IMR-90 (cell line): Measurements from ENCODE around the gene HSPA1A. TPM values are rescaled to one million over a fixed set of nuclear protein-coding genes. Genes with fewer than 3 reads are reported as not detected.
"Not testable (repeated sequence)": the region's sequence is repeated elsewhere in the genome, so short reads cannot be mapped to it uniquely, and the experiment has no call there.

Source experiments
- ATAC-seq: fragments of 200-7000 bp; cut with Tn5 transposase; 2 replicates; pipeline ENCODE4 v1.9.1; 2020; ENCODE audit warnings: low read depth, mild to moderate bottlenecking, moderate library complexity
- BruUV-seq: library from RNA; stranded (reverse); fragments of 400-500 nt; replicated peaks from 2 replicates; lab custom pipeline; 2021; lab: Mats Ljungman, UMichigan
- CTCF ChIA-PET: fragments of 300-600 bp; formaldehyde crosslinking; extraction: SDS; loops from one replicate; lab custom pipeline; 2021; ENCODE audit warnings: antibody characterized with exemption; lab: Yijun Ruan, JAX
- POLR2A ChIA-PET: fragments of 300-600 bp; sonication (Branson Sonifier 250); formaldehyde crosslinking; loops from one replicate; lab custom pipeline; 2022; ENCODE audit warnings: antibody characterized with exemption; ENCODE audit not compliant: unreplicated experiment; lab: Charles Lee
- DNase-seq: peaks from one replicate; pipeline ENCODE4 v3.0.0; 2013
- H2AFZ ChIP-seq: replicated peaks from 2 replicates; pipeline ENCODE3; 2013; ENCODE audit warnings: low read length, mild to moderate bottlenecking; ENCODE audit not compliant: poor library complexity
- H2AK5ac ChIP-seq: 2 replicates; pipeline ENCODE4 v1.6.1; 2013; ENCODE audit warnings: low read depth, low read length, inconsistent platforms
- H2AK9ac ChIP-seq: replicated peaks from 2 replicates; pipeline ENCODE3; 2013; ENCODE audit warnings: mild to moderate bottlenecking, low read depth, low read length, moderate library complexity; ENCODE audit not compliant: poor library complexity
- H2BK120ac ChIP-seq: 2 replicates; pipeline ENCODE4 v1.6.1; 2013; ENCODE audit warnings: low read depth, low read length, inconsistent platforms
- H2BK15ac ChIP-seq: 3 replicates; pipeline ENCODE4 v1.6.1; 2013; ENCODE audit warnings: low read depth, low read length, inconsistent platforms
- H2BK20ac ChIP-seq: 2 replicates; pipeline ENCODE4 v1.6.1; 2013; ENCODE audit warnings: low read depth, mild to moderate bottlenecking, inconsistent platforms, low read length, moderate library complexity
- H2BK5ac ChIP-seq: 2 replicates; pipeline ENCODE4 v1.6.1; 2013; ENCODE audit warnings: mild to moderate bottlenecking, low read depth, low read length, inconsistent platforms; ENCODE audit not compliant: poor library complexity, severe bottlenecking
- H3K14ac ChIP-seq: replicated peaks from 2 replicates; pipeline ENCODE4 v1.6.1; 2013; ENCODE audit warnings: low read depth, low read length, inconsistent platforms
- H3K18ac ChIP-seq: 2 replicates; pipeline ENCODE4 v1.6.1; 2013; ENCODE audit warnings: low read depth, low read length, control low read depth
- H3K23ac ChIP-seq: 2 replicates; pipeline ENCODE4 v1.6.1; 2013; ENCODE audit warnings: low read depth, low read length, inconsistent platforms
- H3K27ac ChIP-seq: 2 replicates; pipeline ENCODE4 v1.5.1; 2013; ENCODE audit warnings: mild to moderate bottlenecking, control low read depth, low read length; ENCODE audit not compliant: insufficient read depth
- H3K27me3 ChIP-seq: 2 replicates; pipeline ENCODE4 v1.6.1; 2013; ENCODE audit warnings: low read length; ENCODE audit not compliant: control insufficient read depth, insufficient read depth
- H3K36me3 ChIP-seq: 2 replicates; pipeline ENCODE4 v1.6.1; 2013; ENCODE audit warnings: low read length, mixed read lengths; ENCODE audit not compliant: control insufficient read depth, insufficient read depth
- H3K4ac ChIP-seq: 2 replicates; pipeline ENCODE4 v1.6.1; 2013; ENCODE audit warnings: low read depth, low read length, inconsistent platforms
- H3K4me1 ChIP-seq: 2 replicates; pipeline ENCODE4 v1.6.1; 2013; ENCODE audit warnings: low read length, mixed read lengths; ENCODE audit not compliant: control insufficient read depth, insufficient read depth
- H3K4me2 ChIP-seq: 2 replicates; pipeline ENCODE4 v1.6.1; 2013; ENCODE audit warnings: low read depth, mild to moderate bottlenecking, control low read depth, low read length, moderate library complexity
- H3K4me3 ChIP-seq: 2 replicates; pipeline ENCODE4 v1.5.1; 2013; ENCODE audit warnings: low read depth, mild to moderate bottlenecking, control low read depth, low read length, moderate library complexity; ENCODE audit not compliant: insufficient read depth
- H3K56ac ChIP-seq: 2 replicates; pipeline ENCODE4 v1.6.1; 2013; ENCODE audit warnings: low read length, inconsistent platforms; ENCODE audit not compliant: insufficient read depth; ENCODE audit errors: extremely low read depth
- H3K79me1 ChIP-seq, 2 experiments: 2 replicates each; pipeline ENCODE4 v1.6.1; 2013; ENCODE audit warnings: low read length in 2 of 2, inconsistent platforms in 1 of 2, low read depth in 1 of 2
- H3K9ac ChIP-seq: 2 replicates; pipeline ENCODE4 v1.6.1; 2013; ENCODE audit warnings: low read depth, low read length, control low read depth
- H3K9me1 ChIP-seq: 2 replicates; pipeline ENCODE4 v1.6.1; 2013; ENCODE audit warnings: low read length, inconsistent platforms; ENCODE audit not compliant: insufficient read depth
- H3K9me3 ChIP-seq: 2 replicates; pipeline ENCODE4 v1.6.1; 2013; ENCODE audit warnings: low read length; ENCODE audit not compliant: control insufficient read depth, insufficient read depth
- H4K20me1 ChIP-seq: 2 replicates; pipeline ENCODE4 v1.6.1; 2013; ENCODE audit warnings: low read length, inconsistent platforms; ENCODE audit not compliant: insufficient read depth
- H4K5ac ChIP-seq: 2 replicates; pipeline ENCODE4 v1.6.1; 2013; ENCODE audit warnings: mild to moderate bottlenecking, low read depth, low read length, control low read depth
- H4K8ac ChIP-seq, 2 experiments: 2 replicates each; pipeline ENCODE4 v1.6.1; 2013; ENCODE audit warnings: low read depth in 2 of 2, low read length in 2 of 2, control low read depth in 1 of 2, inconsistent platforms in 1 of 2
- H4K91ac ChIP-seq: 2 replicates; pipeline ENCODE4 v1.6.1; 2013; ENCODE audit warnings: low read depth, low read length, inconsistent platforms; ENCODE audit not compliant: insufficient read depth
- CEBPB ChIP-seq: IDR thresholded peaks from 2 replicates; pipeline ENCODE4 v1.6.1; 2012; ENCODE audit warnings: low read depth, low read length, improper control_type of control experiment
- MAFK ChIP-seq: IDR thresholded peaks from 2 replicates; pipeline ENCODE4 v1.6.1; 2012; ENCODE audit warnings: low read depth, low read length, improper control_type of control experiment
- NFE2L2 ChIP-seq: fragments of 150-350 bp; IDR thresholded peaks from 2 replicates; pipeline ENCODE4 v1.6.1; 2016; ENCODE audit warnings: low read depth, mild to moderate bottlenecking, low read length
- POLR2A ChIP-seq: IDR thresholded peaks from 2 replicates; pipeline ENCODE4 v1.6.1; 2012; ENCODE audit warnings: mild to moderate bottlenecking, low read depth, low read length
- RAD21 ChIP-seq: IDR thresholded peaks from 2 replicates; pipeline ENCODE4 v1.6.1; 2012; ENCODE audit warnings: low read length, improper control_type of control experiment
- RFX5 ChIP-seq: IDR thresholded peaks from 2 replicates; pipeline ENCODE4 v1.8.0; 2012; ENCODE audit warnings: low read depth, mild to moderate bottlenecking, low read length, moderate library complexity
- WGBS, 2 experiments: methylation state at CpG; one replicate each; pipeline versions ENCODE4 v1.1.5 to v1.1.7; 2013; ENCODE audit warnings: missing lambda C conversion rate in 2 of 2; ENCODE audit not compliant: insufficient read length in 1 of 2; ENCODE audit errors: extremely low coverage in 2 of 2; 5-methylcytosine and 5-hydroxymethylcytosine counted together
- dilution Hi-C: fragments of 300-500 bp; cut with HindIII; formaldehyde crosslinking; loops from one replicate; pipeline ENCODE4 v1.14.3; 2018; ENCODE audit warnings: low sequenced_read_pairs; ENCODE audit not compliant: unreplicated experiment
- in situ Hi-C: fragments of 300-500 bp; cut with MboI; formaldehyde crosslinking; loops from 3 replicates; pipeline ENCODE4 v1.14.3; 2019; ENCODE audit warnings: low sequenced_read_pairs, inconsistent platforms, mixed read lengths
- intact Hi-C: fragments of 100-400 bp; cut with micrococcal nuclease; formaldehyde crosslinking; loops from 2 replicates; pipeline ENCODE4 v1.10.0; 2022
- polyA plus RNA-seq, 3 experiments: library from polyadenylated mRNA; depleted of rRNA; stranded (reverse); fragments of >200 nt; gene quantifications; 2 replicates each; pipeline ENCODE4 v1.2.3, GENCODE V29; 2012; ENCODE audit warnings: low replicate concordance in 1 of 3
- total RNA-seq: library from RNA; depleted of rRNA; stranded (reverse); fragments of >200 nt; gene quantifications from 2 replicates; pipeline ENCODE4 v1.2.3, GENCODE V29; 2012

Gene HSPA1A
- total and polyA plus RNA-seq, 2 of the 4 experiments (the other 2 are of a cell fraction), result 94.6 to 95.3 TPM

- no peaks in the 10 kb centered on the region for H3K27me3 ChIP-seq
- H2BK15ac ChIP-seq, result peak overlapping the region; percentile 57
- peak overlapping the region; percentile 83 for H2BK120ac ChIP-seq
- CTCF ChIA-PET, result interaction anchor here (0.5 to 1.3 kb wide), 2 partner anchors 15 to 1159 kb away, joined by 3 read pairs; partner anchors contain the start of gene LSM2
- ATAC-seq (peak; percentile 62), DNase-seq (peak; percentile 64)
- peak overlapping the region; percentile 76 for H2AK9ac ChIP-seq
- H4K5ac ChIP-seq, result peak overlapping the region; percentile 69
- peak overlapping the region; percentile 94 for H3K23ac ChIP-seq
- H3K9ac ChIP-seq, result peak overlapping the region; percentile 87
- H3K4me2 ChIP-seq, result peak overlapping the region; percentile 94
- H3K9me1 ChIP-seq, result peaks cover 7% of the 10 kb centered on the region
- H3K4ac ChIP-seq, result peak overlapping the region; percentile 91
- H2AFZ ChIP-seq, result peak overlapping the region; percentile 90
- no peaks in the 10 kb centered on the region for H3K36me3 ChIP-seq
- no CpG with 5 or more reads among the region's 25 CpGs for WGBS, 2 experiments
- dilution Hi-C loops, result no loop called here
- intact Hi-C loops, result no loop called here
- H3K27ac ChIP-seq, result peak overlapping the region; percentile 85
- H2AK5ac ChIP-seq, result peak overlapping the region; percentile 88
- peak overlapping the region; percentile 85 for H3K18ac ChIP-seq
- peak overlapping the region; percentile 85 for H3K14ac ChIP-seq
- peaks cover 10 to 50% of the 10 kb centered on the region in 2 experiments for H3K79me1 ChIP-seq
- POLR2A ChIA-PET, result no interaction called here
- H3K4me3 ChIP-seq, result peak overlapping the region; percentile 48
- H3K56ac ChIP-seq, result peak overlapping the region; percentile 94
- H3K9me3 ChIP-seq, result no peaks in the 10 kb centered on the region
- H4K8ac ChIP-seq, result peak overlapping the region; percentile 79 to 84
- peaks cover 10% of the 10 kb centered on the region for H3K4me1 ChIP-seq
- peak overlapping the region; percentile 82 for H2BK5ac ChIP-seq
- peak overlapping the region; percentile 64 for H2BK20ac ChIP-seq
- no peaks in the 10 kb centered on the region for H4K20me1 ChIP-seq
- BruUV-seq, result no TSS peak
- in situ Hi-C loops, result no loop called here
- peak overlapping the region; percentile 92 for H4K91ac ChIP-seq
- TF ChIP-seq RFX5 (no peak), CEBPB (peak; percentile 44; the same call in 1 of the 2 replicates), RAD21 (no peak), NFE2L2 (peak; percentile 93), MAFK (peak; percentile 43), POLR2A (peak; percentile 54; the same call in 1 of the 2 replicates)
Observed at GRCh38 chr6:31822036-31822821, 6.9 kb downstream of the HSPA1A start.

GRCh38 chr6:31823592-31824196, 8.4 kb downstream of the HSPA1A start:
- H2AK5ac ChIP-seq, dilution Hi-C loops, H3K27ac ChIP-seq, H3K56ac ChIP-seq, H2AFZ ChIP-seq, H3K9me3 ChIP-seq, H4K5ac ChIP-seq, POLR2A ChIA-PET, H2BK120ac ChIP-seq, in situ Hi-C loops, intact Hi-C loops, H2BK15ac ChIP-seq, H3K9ac ChIP-seq, H3K4me3 ChIP-seq, DNase-seq, H3K18ac ChIP-seq, H4K20me1 ChIP-seq, H2AK9ac ChIP-seq, H3K36me3 ChIP-seq, H3K27me3 ChIP-seq, H3K4ac ChIP-seq, H4K91ac ChIP-seq, H3K23ac ChIP-seq, H3K9me1 ChIP-seq, H2BK20ac ChIP-seq, H4K8ac ChIP-seq, H3K14ac ChIP-seq, BruUV-seq, H2BK5ac ChIP-seq, H3K4me2 ChIP-seq, ATAC-seq: not testable (repeated sequence)
- CTCF ChIA-PET, result interaction anchor here (1.3 to 1.5 kb wide), 2 partner anchors 16 to 129 kb away, joined by 3 read pairs; partner anchors contain the start of gene LSM2
- Histone ChIP-seq H3K4me1 (peaks cover 10% of the 10 kb centered on the region), H3K79me1 (peaks cover 5 to 37% of the 10 kb centered on the region in 2 experiments; a peak in 3 of 4 replicates)
- WGBS, 2 experiments, result no CpG with 5 or more reads among the region's 9 CpGs
